OCI-LY3 (cell line): ENCODE measurements around the gene PHF21B.

ENCODE experiments used
- H2AFZ ChIP-seq: fragments of 200-600, 300-600 bp; shearing (Covaris generic); 2 replicates; pipeline ENCODE4 v1.6.0; 2014; ENCODE audit warnings: antibody characterized with exemption, low read depth, low read length
- H3K27ac ChIP-seq: fragments of 200-600, 300-600 bp; sonication (generic); 2 replicates; pipeline ENCODE4 v1.5.1; 2014; ENCODE audit warnings: mild to moderate bottlenecking, low read length, moderate library complexity, mixed read lengths
- H3K27me3 ChIP-seq: fragments of 200-600, 300-600 bp; sonication (generic); 2 replicates; pipeline ENCODE4 v1.6.1; 2014; ENCODE audit warnings: low read depth, low read length, mixed read lengths
- H3K36me3 ChIP-seq: fragments of 200-600, 300-600 bp; sonication (generic); replicated peaks from 2 replicates; pipeline ENCODE3; 2014; ENCODE audit warnings: low read depth, low read length, mixed read lengths
- H3K4me1 ChIP-seq: fragments of 300-600, 200-600 bp; sonication (generic); 2 replicates; pipeline ENCODE4 v1.6.1; 2014; ENCODE audit warnings: low read length, mixed read lengths
- H3K4me2 ChIP-seq: fragments of 200-600, 300-600 bp; sonication (generic); 2 replicates; pipeline ENCODE4 v1.6.1; 2014; ENCODE audit warnings: low read length, mixed read lengths
- H3K4me3 ChIP-seq: fragments of 300-600, 200-600 bp; sonication (generic); 2 replicates; pipeline ENCODE4 v1.5.1; 2014; ENCODE audit warnings: antibody characterized with exemption, mild to moderate bottlenecking, low read length, moderate library complexity
- H3K79me2 ChIP-seq: fragments of 300-600, 200-600 bp; shearing (Covaris generic); 2 replicates; pipeline ENCODE4 v1.6.1; 2014; ENCODE audit warnings: mild to moderate bottlenecking, low read length, mixed read lengths
- H3K9ac ChIP-seq: fragments of 300-600, 200-600 bp; shearing (Covaris generic); 2 replicates; pipeline ENCODE4 v1.6.0; 2014; ENCODE audit warnings: mild to moderate bottlenecking, low read length, moderate library complexity
- H3K9me3 ChIP-seq: fragments of 200-600, 300-600 bp; shearing (Covaris generic); 2 replicates; pipeline ENCODE4 v1.6.1; 2014; ENCODE audit warnings: low read length, mixed read lengths; ENCODE audit not compliant: insufficient read depth
- H4K20me1 ChIP-seq: fragments of 200-600, 300-600 bp; sonication (generic); 2 replicates; pipeline ENCODE4 v1.6.1; 2016; ENCODE audit warnings: low read length, mixed read lengths; ENCODE audit not compliant: insufficient read depth
- CTCF ChIP-seq: fragments of 200-600, 300-600 bp; sonication (generic); IDR thresholded peaks from 2 replicates; pipeline ENCODE4 v1.5.1; 2014; ENCODE audit warnings: antibody characterized with exemption, low read length, low read depth
- EZH2phosphoT487 ChIP-seq: fragments of 200-600 bp; shearing (Covaris generic); IDR thresholded peaks from 2 replicates; pipeline ENCODE4 v1.6.1; 2018; ENCODE audit warnings: antibody characterized with exemption, mixed run types, low read depth

Gene PHF21B

GRCh38 chr22:44901301-44901700, 108.5 kb downstream of the PHF21B start:
- Histone ChIP-seq H3K36me3 (peaks cover 20% of the 10 kb centered on the region), H3K4me2 (no peak overlapping the region), H3K4me3 (no peak overlapping the region), H4K20me1 (no peaks in the 10 kb centered on the region; the same call in 1 of the 2 replicates), H2AFZ (no peak overlapping the region), H3K27ac (no peak overlapping the region), H3K79me2 (no peaks in the 10 kb centered on the region), H3K27me3 (no peaks in the 10 kb centered on the region; the same call in 1 of the 2 replicates), H3K9ac (no peak overlapping the region), H3K4me1 (no peaks in the 10 kb centered on the region), H3K9me3 (peaks cover 16% of the 10 kb centered on the region; the same call in 1 of the 2 replicates)
- TF ChIP-seq EZH2phosphoT487 (no peak), CTCF (no peak)

- H3K9me3 ChIP-seq = peaks cover 16% of the 10 kb centered on the region; the same call in 1 of the 2 replicates
- H3K4me3 ChIP-seq = no peak overlapping the region
- H3K27ac ChIP-seq = no peak overlapping the region
- no peak for TF ChIP-seq CTCF
- no peak for TF ChIP-seq EZH2phosphoT487
- no peak overlapping the region for H2AFZ ChIP-seq
- H3K9ac ChIP-seq = no peak overlapping the region
- H3K27me3 ChIP-seq = no peaks in the 10 kb centered on the region
- no peaks in the 10 kb centered on the region for H4K20me1 ChIP-seq
- H3K4me1 ChIP-seq = no peaks in the 10 kb centered on the region
- no peaks in the 10 kb centered on the region for H3K79me2 ChIP-seq
- H3K4me2 ChIP-seq = no peak overlapping the region
- peaks cover 20% of the 10 kb centered on the region for H3K36me3 ChIP-seq
These were observed 111.6 kb downstream of the PHF21B start for GRCh38 chr22:44898236-44898635.

GRCh38 chr22:44895296-44896055, 114.3 kb downstream of the PHF21B start:
- no peak overlapping the region for H3K4me3 ChIP-seq
- TF ChIP-seq CTCF (no peak), EZH2phosphoT487 (no peak)
- no peaks in the 10 kb centered on the region for H4K20me1 ChIP-seq
- H3K27me3 ChIP-seq = no peaks in the 10 kb centered on the region
- no peaks in the 10 kb centered on the region for H3K79me2 ChIP-seq
- H3K4me1 ChIP-seq = no peaks in the 10 kb centered on the region
- H3K9ac ChIP-seq = no peak overlapping the region
- no peak overlapping the region for H3K4me2 ChIP-seq
- no peak overlapping the region for H3K27ac ChIP-seq
- H3K36me3 ChIP-seq = peaks cover 3% of the 10 kb centered on the region
- H3K9me3 ChIP-seq = no peaks in the 10 kb centered on the region
- no peak overlapping the region for H2AFZ ChIP-seq

- Histone ChIP-seq H3K4me3 (no peak overlapping the region), H3K79me2 (no peaks in the 10 kb centered on the region), H3K9me3 (no peaks in the 10 kb centered on the region), H3K4me2 (no peak overlapping the region), H4K20me1 (no peaks in the 10 kb centered on the region), H3K27ac (no peak overlapping the region), H3K27me3 (no peaks in the 10 kb centered on the region), H3K36me3 (peaks cover 3% of the 10 kb centered on the region), H2AFZ (no peak overlapping the region), H3K4me1 (no peaks in the 10 kb centered on the region), H3K9ac (no peak overlapping the region)
- no peak for TF ChIP-seq CTCF
- TF ChIP-seq EZH2phosphoT487 = no peak
These were observed 115.0 kb downstream of the PHF21B start for GRCh38 chr22:44894782-44895181.
